ENCODE measurements around the gene DNM3. TPM values are rescaled to one million over a fixed set of nuclear protein-coding genes. Genes with fewer than 3 reads are reported as not detected.

DNM3 gene
- total RNA-seq, 1 donor from 2014 or later = 9.6 TPM

GRCh38 chr1:172347416-172347815 is 506.1 kb downstream of the DNM3 start:
- H3K4me1 ChIP-seq = peaks cover 4 to 25% of the 10 kb centered on the region in 2 donors
- H3K27me3 ChIP-seq = no peaks in the 10 kb centered on the region
- no peak overlapping the region for H3K27ac ChIP-seq
- intact Hi-C loops (cut with DNase I) = no loop called here
- no peaks in the 10 kb centered on the region for H3K36me3 ChIP-seq
- TF ChIP-seq, protein P1, sequence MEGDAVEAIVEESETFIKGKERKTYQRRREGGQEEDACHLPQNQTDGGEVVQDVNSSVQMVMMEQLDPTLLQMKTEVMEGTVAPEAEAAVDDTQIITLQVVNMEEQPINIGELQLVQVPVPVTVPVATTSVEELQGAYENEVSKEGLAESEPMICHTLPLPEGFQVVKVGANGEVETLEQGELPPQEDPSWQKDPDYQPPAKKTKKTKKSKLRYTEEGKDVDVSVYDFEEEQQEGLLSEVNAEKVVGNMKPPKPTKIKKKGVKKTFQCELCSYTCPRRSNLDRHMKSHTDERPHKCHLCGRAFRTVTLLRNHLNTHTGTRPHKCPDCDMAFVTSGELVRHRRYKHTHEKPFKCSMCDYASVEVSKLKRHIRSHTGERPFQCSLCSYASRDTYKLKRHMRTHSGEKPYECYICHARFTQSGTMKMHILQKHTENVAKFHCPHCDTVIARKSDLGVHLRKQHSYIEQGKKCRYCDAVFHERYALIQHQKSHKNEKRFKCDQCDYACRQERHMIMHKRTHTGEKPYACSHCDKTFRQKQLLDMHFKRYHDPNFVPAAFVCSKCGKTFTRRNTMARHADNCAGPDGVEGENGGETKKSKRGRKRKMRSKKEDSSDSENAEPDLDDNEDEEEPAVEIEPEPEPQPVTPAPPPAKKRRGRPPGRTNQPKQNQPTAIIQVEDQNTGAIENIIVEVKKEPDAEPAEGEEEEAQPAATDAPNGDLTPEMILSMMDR (IDR thresholded peaks at IDR 0.05) = no peak
- no peak overlapping the region for H3K4me3 ChIP-seq
- H3K9me3 ChIP-seq = peaks cover 0 to 3% of the 10 kb centered on the region in 2 donors
- DNase-seq (ENCODE audit: low spot score in 2 of 2) = no peak

DNA sequence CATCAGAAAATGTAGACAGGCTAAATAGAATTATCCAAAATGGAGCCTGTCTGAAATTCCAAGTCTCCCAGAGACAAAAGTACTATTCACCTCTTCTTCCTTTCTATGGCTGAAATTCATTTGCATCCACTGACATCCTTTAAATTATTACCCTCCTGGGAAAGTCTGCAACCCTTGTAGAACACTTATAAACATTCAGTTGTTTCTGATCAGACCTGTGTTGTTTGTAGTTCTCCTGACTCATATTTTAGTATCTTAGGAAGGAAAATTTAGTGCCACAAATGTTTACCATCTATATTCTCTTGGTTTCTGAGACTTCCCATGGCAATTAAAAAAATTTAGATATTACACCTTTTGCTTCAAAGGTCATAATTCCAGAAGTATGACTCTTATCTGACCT is 509.6 kb downstream of the DNM3 start:
- Histone ChIP-seq H3K27ac (no peak overlapping the region), H3K9me3 (peaks cover 0 to 3% of the 10 kb centered on the region in 2 donors), H3K27me3 (no peaks in the 10 kb centered on the region), H3K4me1 (peaks cover 4 to 8% of the 10 kb centered on the region in 2 donors), H3K4me3 (no peak overlapping the region), H3K36me3 (no peaks in the 10 kb centered on the region)
- TF ChIP-seq, protein P1 (IDR thresholded peaks at IDR 0.05) = no peak
- intact Hi-C loops (cut with DNase I) = no loop called here
- no peak for DNase-seq (ENCODE audit: low spot score in 2 of 2)

GRCh38 chr1:172351346-172351745 is 510.0 kb downstream of the DNM3 start:
- H3K27ac ChIP-seq = peak overlapping the region in 1 of 2 donors; percentile 24
- H3K4me3 ChIP-seq = no peak overlapping the region
- peaks cover 0 to 3% of the 10 kb centered on the region in 2 donors for H3K9me3 ChIP-seq
- TF ChIP-seq, protein P1 (IDR thresholded peaks at IDR 0.05) = no peak
- H3K27me3 ChIP-seq = no peaks in the 10 kb centered on the region
- DNase-seq (ENCODE audit: low spot score in 2 of 2) = no peak
- peaks cover 4 to 8% of the 10 kb centered on the region in 2 donors for H3K4me1 ChIP-seq
- intact Hi-C loops (cut with DNase I) = no loop called here
- H3K36me3 ChIP-seq = no peaks in the 10 kb centered on the region

GRCh38 chr1:172351754-172352161 is 510.5 kb downstream of the DNM3 start:
- Histone ChIP-seq H3K9me3 (peaks cover 0 to 3% of the 10 kb centered on the region in 2 donors), H3K27me3 (no peaks in the 10 kb centered on the region), H3K27ac (peak overlapping the region in 1 of 2 donors; percentile 24), H3K4me3 (no peak overlapping the region), H3K36me3 (no peaks in the 10 kb centered on the region), H3K4me1 (peaks cover 4 to 8% of the 10 kb centered on the region in 2 donors)
- TF ChIP-seq, protein P1 (IDR thresholded peaks at IDR 0.05) = no peak
- DNase-seq (ENCODE audit: low spot score in 2 of 2) = no peak
- intact Hi-C loops (cut with DNase I) = no loop called here

DNA sequence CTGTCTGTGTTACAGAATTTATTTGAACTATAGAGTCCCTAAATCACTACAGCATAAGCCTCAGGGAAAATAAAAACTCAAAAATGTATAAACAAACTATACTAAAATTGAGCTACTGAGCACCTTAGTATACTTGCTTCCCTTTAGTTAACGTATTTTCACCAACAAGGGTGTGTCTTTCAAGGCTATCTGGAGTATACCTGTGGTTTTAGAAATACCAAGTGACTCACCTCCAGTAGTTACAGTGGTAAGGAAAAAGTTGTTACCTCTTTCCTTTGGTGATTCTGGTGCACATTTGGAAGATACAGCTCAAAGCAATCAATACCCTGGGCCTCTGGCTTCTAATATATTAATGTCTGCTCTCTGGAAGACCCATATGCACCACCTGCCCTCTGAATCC is 511.1 kb downstream of the DNM3 start:
- no peaks in the 10 kb centered on the region for H3K36me3 ChIP-seq
- no peaks in the 10 kb centered on the region for H3K27me3 ChIP-seq
- no peak overlapping the region for H3K27ac ChIP-seq
- H3K9me3 ChIP-seq = peaks cover 0 to 2% of the 10 kb centered on the region in 2 donors
- no peak overlapping the region for H3K4me3 ChIP-seq
- DNase-seq (ENCODE audit: low spot score in 2 of 2) = no peak
- H3K4me1 ChIP-seq = peaks cover 4 to 8% of the 10 kb centered on the region in 2 donors
- TF ChIP-seq, protein P1 (IDR thresholded peaks at IDR 0.05) = no peak
- intact Hi-C loops (cut with DNase I) = no loop called here

Data from ascending aorta (tissue), 2 donors.